Astrocyte of the cerebellum (primary cell): ENCODE results near the gene KCNG2.

ENCODE experiments used
- DNase-seq: peaks from one replicate; pipeline ENCODE4 v3.0.0-alpha.2; 2011; ENCODE audit warnings: low read depth
- H3K4me3 ChIP-seq: 2 replicates; pipeline ENCODE4 v1.5.1; 2011; ENCODE audit warnings: mild to moderate bottlenecking, low read depth, low read length, moderate library complexity
- in situ Hi-C: cut with HindIII; loops from 2 replicates; pipeline ENCODE4 v1.10.0; 2017; ENCODE audit warnings: low sequenced_read_pairs
- TF ChIP-seq, protein P1 (sequence below): IDR thresholded peaks from 2 replicates; pipeline ENCODE4 v1.5.1; 2012; ENCODE audit warnings: low read length, low read depth, moderate library complexity, mild to moderate bottlenecking; ENCODE audit errors: missing control alignments

Gene KCNG2

DNA sequence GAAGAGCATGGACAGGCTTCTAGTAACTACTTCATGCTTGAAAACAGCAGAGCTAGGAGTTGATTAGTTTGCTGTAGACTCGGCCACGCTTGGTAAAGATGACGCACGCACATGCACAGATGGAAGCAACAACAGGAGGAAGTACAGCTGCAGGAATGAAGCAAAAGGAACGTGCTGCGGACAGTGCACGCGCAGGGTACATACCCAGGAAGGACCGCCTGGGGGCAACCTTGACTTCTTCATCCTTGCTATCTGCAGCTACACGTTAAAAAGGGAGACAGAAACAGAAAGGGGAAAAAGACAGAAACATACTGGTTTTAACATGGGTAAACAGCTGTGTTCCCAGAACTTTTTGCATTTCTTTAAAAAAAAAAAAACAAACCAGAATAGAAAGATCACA is 136.0 kb downstream of the KCNG2 start:
- in situ Hi-C loops, result no loop called here
- DNase-seq, result no peak
- TF ChIP-seq, protein P1, sequence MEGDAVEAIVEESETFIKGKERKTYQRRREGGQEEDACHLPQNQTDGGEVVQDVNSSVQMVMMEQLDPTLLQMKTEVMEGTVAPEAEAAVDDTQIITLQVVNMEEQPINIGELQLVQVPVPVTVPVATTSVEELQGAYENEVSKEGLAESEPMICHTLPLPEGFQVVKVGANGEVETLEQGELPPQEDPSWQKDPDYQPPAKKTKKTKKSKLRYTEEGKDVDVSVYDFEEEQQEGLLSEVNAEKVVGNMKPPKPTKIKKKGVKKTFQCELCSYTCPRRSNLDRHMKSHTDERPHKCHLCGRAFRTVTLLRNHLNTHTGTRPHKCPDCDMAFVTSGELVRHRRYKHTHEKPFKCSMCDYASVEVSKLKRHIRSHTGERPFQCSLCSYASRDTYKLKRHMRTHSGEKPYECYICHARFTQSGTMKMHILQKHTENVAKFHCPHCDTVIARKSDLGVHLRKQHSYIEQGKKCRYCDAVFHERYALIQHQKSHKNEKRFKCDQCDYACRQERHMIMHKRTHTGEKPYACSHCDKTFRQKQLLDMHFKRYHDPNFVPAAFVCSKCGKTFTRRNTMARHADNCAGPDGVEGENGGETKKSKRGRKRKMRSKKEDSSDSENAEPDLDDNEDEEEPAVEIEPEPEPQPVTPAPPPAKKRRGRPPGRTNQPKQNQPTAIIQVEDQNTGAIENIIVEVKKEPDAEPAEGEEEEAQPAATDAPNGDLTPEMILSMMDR, result no peak
- H3K4me3 ChIP-seq, result no peak overlapping the region

DNA sequence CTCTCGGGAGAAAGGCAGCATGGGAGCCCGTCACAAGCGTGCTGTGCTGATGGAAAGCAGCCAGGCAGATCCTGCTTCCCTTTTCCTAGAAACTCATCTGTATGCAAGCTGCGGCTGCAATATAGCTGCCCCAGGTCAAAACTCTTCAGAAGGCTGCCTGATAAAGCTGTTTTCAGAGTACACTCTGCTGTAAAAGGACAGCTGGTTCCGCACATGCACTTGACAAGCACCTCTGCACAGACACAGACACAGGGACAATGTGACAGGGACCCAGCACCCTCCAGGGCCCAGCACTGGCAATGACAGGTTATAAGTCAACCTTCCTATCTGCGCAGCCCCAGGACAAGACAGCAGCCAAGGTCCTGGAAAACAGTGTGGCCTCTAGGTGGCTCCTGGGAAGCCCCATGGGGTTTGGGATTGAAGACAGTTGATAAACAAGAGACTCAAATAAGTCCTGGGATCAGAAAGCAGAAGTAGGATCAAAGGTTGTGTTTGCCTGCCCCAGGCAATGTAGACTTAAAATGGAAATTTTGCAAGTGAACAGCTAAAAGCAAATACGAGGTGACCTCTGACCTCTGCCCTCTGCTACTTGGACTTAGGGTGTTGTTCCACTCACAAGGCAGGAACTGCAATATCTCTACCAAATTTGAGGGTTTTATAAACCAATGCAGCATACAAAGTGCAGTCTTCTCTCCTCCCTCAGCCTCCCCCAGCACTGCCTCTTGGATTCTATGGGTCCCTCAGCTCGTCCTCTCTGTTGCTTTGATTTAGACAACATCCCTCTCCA is 136.8 kb downstream of the KCNG2 start:
- no peak overlapping the region for H3K4me3 ChIP-seq
- TF ChIP-seq, protein P1, result no peak
- in situ Hi-C loops, result no loop called here
- DNase-seq, result no peak

DNA sequence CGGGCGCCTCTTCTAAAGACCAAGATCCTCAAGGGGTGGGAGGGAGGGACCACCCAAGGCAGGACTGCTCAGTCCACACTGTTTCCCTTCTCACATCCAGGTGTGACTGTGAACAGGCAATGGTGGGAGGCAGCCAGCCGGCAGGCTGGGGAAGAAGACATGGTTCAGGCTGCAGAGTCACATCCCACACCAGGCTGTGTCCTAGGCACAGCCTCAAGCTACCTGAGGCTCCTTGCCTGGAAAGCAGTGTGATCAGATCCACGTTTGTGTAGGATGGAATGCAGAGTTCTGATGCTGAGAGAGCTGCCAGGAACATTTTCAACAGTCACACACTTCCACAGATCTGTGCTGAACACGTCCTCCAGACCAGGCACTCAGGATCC is 137.4 kb downstream of the KCNG2 start:
- TF ChIP-seq, protein P1, result no peak
- no peak overlapping the region for H3K4me3 ChIP-seq
- DNase-seq, result no peak
- in situ Hi-C loops, result no loop called here

DNA sequence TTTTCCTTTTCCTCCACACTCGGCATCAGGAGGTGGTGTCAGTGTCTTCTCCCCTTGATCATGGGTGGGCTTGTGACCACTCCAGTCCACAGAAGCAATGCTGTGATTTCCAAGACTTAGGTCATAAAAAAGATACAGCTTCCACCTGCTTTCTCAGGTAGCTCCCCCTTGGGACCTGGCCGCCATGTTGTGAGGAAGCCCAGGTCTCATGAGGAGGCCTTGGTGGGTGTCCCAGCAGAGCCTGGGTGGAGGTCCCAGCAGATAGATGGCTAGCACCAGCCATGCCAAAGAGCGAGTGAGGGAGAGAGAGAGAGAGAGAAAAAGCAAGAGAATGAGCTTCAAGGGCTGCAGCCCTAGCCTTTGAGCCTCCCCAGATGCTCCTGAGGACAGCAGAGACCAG is 137.8 kb downstream of the KCNG2 start:
- DNase-seq, result no peak
- in situ Hi-C loops, result no loop called here
- H3K4me3 ChIP-seq, result no peak overlapping the region
- TF ChIP-seq, protein P1, result no peak

DNA sequence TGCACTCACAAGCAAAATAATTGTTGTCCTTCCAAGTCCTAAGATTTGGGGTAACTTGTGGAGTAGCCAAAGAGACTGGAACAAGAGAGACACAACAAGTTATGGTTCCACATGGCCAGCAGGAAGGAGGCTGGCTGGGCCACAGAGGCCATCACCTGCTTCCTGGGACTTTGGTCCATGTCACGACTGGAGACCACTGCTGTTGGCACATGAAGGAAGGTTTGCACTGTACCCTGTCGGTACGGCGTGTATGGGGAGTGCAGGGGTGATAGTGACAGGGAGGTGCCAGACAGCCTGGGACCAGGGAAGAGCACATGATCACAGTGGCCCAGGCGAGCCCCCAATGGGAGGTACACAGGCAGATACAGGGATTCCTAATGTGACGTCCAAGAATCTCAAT is 138.2 kb downstream of the KCNG2 start:
- no peak overlapping the region for H3K4me3 ChIP-seq
- DNase-seq, result no peak
- TF ChIP-seq, protein P1, result no peak
- in situ Hi-C loops, result no loop called here

DNA sequence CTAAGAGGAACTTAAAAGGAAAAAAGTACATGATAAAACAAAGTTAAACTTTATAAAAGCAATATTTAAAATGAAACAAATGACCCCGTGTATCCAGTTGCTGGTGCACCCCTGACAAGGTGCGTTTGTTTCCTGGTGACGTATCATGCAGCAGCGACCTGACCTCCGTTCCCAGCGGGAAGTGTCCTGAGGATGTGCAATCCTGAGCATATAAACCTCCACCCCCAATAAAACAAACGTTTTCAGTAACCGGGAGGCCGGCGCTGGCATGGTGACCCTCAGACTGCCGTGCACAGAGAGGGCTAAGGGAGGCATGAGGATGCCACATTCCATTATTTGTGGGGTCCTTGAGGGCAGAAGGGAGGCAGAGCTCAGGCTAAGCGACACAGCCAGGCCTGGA is 138.9 kb downstream of the KCNG2 start:
- in situ Hi-C loops, result no loop called here
- DNase-seq, result no peak
- no peak overlapping the region for H3K4me3 ChIP-seq
- TF ChIP-seq, protein P1, result no peak
